HL-60 (cell line): ENCODE measurements around the gene HLCS.

Experiments used
- CTCF ChIP-seq: IDR thresholded peaks from one replicate; pipeline ENCODE4 v1.5.1; 2011; ENCODE audit warnings: low read length, control low read depth, inconsistent platforms; ENCODE audit not compliant: insufficient read depth
- POLR2AphosphoS5 ChIP-seq: IDR thresholded peaks from 2 replicates; pipeline ENCODE4 v1.6.1; 2012; ENCODE audit warnings: low read depth
- REST ChIP-seq: IDR thresholded peaks from 2 replicates; pipeline ENCODE4 v1.6.1; 2012; ENCODE audit warnings: low read depth; ENCODE audit not compliant: insufficient replicate concordance

GRCh38 chr21:36701756-36702621 lies 264.5 kb downstream of the HLCS start:
- TF ChIP-seq POLR2AphosphoS5 (no peak), CTCF (no peak), REST (no peak)
